ENCODE data around the gene HPCAL1.

DNA sequence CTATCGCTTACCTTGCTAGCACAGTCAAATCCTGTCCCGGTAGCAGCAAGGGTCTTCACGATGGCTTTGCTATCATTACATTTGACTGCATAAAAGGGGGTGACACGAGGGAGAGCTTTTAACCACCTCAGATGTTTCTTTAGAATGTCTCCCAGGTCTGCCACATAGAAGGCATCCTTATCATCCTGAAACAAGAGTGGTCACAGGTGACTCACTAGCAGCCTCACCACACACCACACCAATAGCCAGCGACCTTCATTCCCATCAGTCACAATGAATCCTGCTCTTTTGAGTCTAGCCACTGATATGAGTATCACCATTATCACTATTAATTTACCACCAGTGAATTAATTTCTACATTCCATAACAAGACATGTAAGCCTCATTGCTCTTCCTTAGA, 141.8 kb downstream of the HPCAL1 start:
- TF ChIP-seq, protein P1, sequence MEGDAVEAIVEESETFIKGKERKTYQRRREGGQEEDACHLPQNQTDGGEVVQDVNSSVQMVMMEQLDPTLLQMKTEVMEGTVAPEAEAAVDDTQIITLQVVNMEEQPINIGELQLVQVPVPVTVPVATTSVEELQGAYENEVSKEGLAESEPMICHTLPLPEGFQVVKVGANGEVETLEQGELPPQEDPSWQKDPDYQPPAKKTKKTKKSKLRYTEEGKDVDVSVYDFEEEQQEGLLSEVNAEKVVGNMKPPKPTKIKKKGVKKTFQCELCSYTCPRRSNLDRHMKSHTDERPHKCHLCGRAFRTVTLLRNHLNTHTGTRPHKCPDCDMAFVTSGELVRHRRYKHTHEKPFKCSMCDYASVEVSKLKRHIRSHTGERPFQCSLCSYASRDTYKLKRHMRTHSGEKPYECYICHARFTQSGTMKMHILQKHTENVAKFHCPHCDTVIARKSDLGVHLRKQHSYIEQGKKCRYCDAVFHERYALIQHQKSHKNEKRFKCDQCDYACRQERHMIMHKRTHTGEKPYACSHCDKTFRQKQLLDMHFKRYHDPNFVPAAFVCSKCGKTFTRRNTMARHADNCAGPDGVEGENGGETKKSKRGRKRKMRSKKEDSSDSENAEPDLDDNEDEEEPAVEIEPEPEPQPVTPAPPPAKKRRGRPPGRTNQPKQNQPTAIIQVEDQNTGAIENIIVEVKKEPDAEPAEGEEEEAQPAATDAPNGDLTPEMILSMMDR (IDR thresholded peaks at IDR 0.05; ENCODE audit: insufficient read depth, low read length, poor library complexity, severe bottlenecking) = no peak
- TF ChIP-seq EZH2phosphoT487 (conservative IDR thresholded peaks at IDR 0.05; ENCODE audit: low read length) = no peak

All from SU-DHL-6 (cell line).